Neuronal stem cell (in vitro differentiated cells): ENCODE results near the gene TYW1B.
"Not testable (repeated sequence)": the region's sequence is repeated elsewhere in the genome, so short reads cannot be mapped to it uniquely, and the experiment has no call there.

Experiments
- DNase-seq: peaks from one replicate; pipeline ENCODE4 v3.0.0-alpha.2; 2013; ENCODE audit warnings: low spot score
- H2AFZ ChIP-seq: one replicate; pipeline ENCODE4 v1.6.1; 2013; ENCODE audit warnings: mild to moderate bottlenecking, low read length, inconsistent platforms
- H2AK5ac ChIP-seq: 2 replicates; pipeline ENCODE4 v1.6.1; 2013; ENCODE audit warnings: low read depth, mild to moderate bottlenecking, inconsistent platforms, low read length, moderate library complexity, mixed read lengths
- H2BK120ac ChIP-seq: 2 replicates; pipeline ENCODE4 v1.6.1; 2013; ENCODE audit warnings: low read depth, mild to moderate bottlenecking, inconsistent platforms, low read length, moderate library complexity, mixed read lengths
- H2BK12ac ChIP-seq: one replicate; pipeline ENCODE4 v1.6.1; 2013; ENCODE audit warnings: low read length, inconsistent platforms
- H2BK15ac ChIP-seq: 2 replicates; pipeline ENCODE4 v1.6.1; 2013; ENCODE audit warnings: mild to moderate bottlenecking, low read length, inconsistent platforms, mixed read lengths
- H2BK5ac ChIP-seq: one replicate; pipeline ENCODE4 v1.6.1; 2013; ENCODE audit warnings: inconsistent platforms, mild to moderate bottlenecking, low read length, moderate library complexity
- H3K14ac ChIP-seq: one replicate; pipeline ENCODE4 v1.6.1; 2013; ENCODE audit warnings: low read length, inconsistent platforms
- H3K18ac ChIP-seq: 2 replicates; pipeline ENCODE4 v1.6.1; 2013; ENCODE audit warnings: low read length, inconsistent platforms
- H3K23ac ChIP-seq: 2 replicates; pipeline ENCODE4 v1.6.1; 2013; ENCODE audit warnings: low read depth, mild to moderate bottlenecking, mixed read lengths, low read length, inconsistent platforms; ENCODE audit not compliant: poor library complexity
- H3K27ac ChIP-seq: replicated peaks from 3 replicates; pipeline ENCODE4 v1.5.1; 2013; ENCODE audit warnings: low read length, inconsistent platforms
- H3K27me3 ChIP-seq, 3 experiments: 2 replicates each; pipeline ENCODE4 v1.6.1; 2013; ENCODE audit warnings: low read length in 3 of 3, mild to moderate bottlenecking in 2 of 3, inconsistent platforms in 1 of 3, low read depth in 1 of 3, mixed read lengths in 1 of 3, moderate library complexity in 1 of 3; ENCODE audit not compliant: control insufficient read depth in 3 of 3, insufficient read depth in 3 of 3
- H3K36me3 ChIP-seq, 2 donors: replicated peaks in 1 of 2; 2 replicates each; pipeline ENCODE4 v1.6.1; 2013; ENCODE audit warnings: low read length in 2 of 2; ENCODE audit not compliant: control insufficient read depth in 2 of 2, insufficient read depth in 2 of 2
- H3K4ac ChIP-seq: 2 replicates; pipeline ENCODE4 v1.6.1; 2013; ENCODE audit warnings: inconsistent platforms, mild to moderate bottlenecking, low read length, moderate library complexity
- H3K4me1 ChIP-seq, 2 donors: 1 replicate in 1 of 2; 2 replicates in 1 of 2; pipeline ENCODE4 v1.6.1; 2013; ENCODE audit warnings: low read length in 2 of 2, low read depth in 1 of 2; ENCODE audit not compliant: control insufficient read depth in 2 of 2, insufficient read depth in 1 of 2
- H3K4me2 ChIP-seq: one replicate; pipeline ENCODE4 v1.6.1; 2013; ENCODE audit warnings: mild to moderate bottlenecking, low read length, inconsistent platforms; ENCODE audit not compliant: insufficient read depth, poor library complexity, severe bottlenecking
- H3K4me3 ChIP-seq, 2 donors: 2 replicates each; pipeline ENCODE4 v1.5.1; 2013; ENCODE audit warnings: low read length in 2 of 2, mild to moderate bottlenecking in 2 of 2, inconsistent platforms in 1 of 2, moderate library complexity in 1 of 2
- H3K79me1 ChIP-seq: one replicate; pipeline ENCODE4 v1.6.1; 2013; ENCODE audit warnings: low read depth, mild to moderate bottlenecking, inconsistent platforms, low read length, moderate library complexity
- H3K9ac ChIP-seq: one replicate; pipeline ENCODE4 v1.6.1; 2013; ENCODE audit warnings: mild to moderate bottlenecking, low read depth, low read length, inconsistent platforms; ENCODE audit not compliant: poor library complexity
- H3K9me3 ChIP-seq, 2 donors: replicated peaks in 1 of 2; 2 replicates each; pipeline versions ENCODE3 to v1.6.1; 2013; ENCODE audit warnings: low read length in 2 of 2, mild to moderate bottlenecking in 2 of 2, inconsistent platforms in 1 of 2, low read depth in 1 of 2, mixed read lengths in 1 of 2, moderate library complexity in 1 of 2; ENCODE audit not compliant: control insufficient read depth in 2 of 2, insufficient read depth in 1 of 2
- H4K8ac ChIP-seq: one replicate; pipeline ENCODE4 v1.6.1; 2013; ENCODE audit warnings: low read depth, mild to moderate bottlenecking, inconsistent platforms, low read length, moderate library complexity
- H4K91ac ChIP-seq: one replicate; pipeline ENCODE4 v1.6.1; 2013; ENCODE audit warnings: low read length, low read depth, mild to moderate bottlenecking, inconsistent platforms; ENCODE audit not compliant: poor library complexity
- WGBS, 2 donors: extraction: QIAGEN DNeasy Blood & Tissue Kit; methylation state at CpG; one replicate each; pipeline ENCODE4 v1.1.7; 2013; ENCODE audit warnings: missing lambda C conversion rate in 2 of 2, mixed read lengths in 1 of 2; ENCODE audit not compliant: insufficient read length in 2 of 2, insufficient replicate concordance in 1 of 2; ENCODE audit errors: extremely low coverage in 2 of 2; 5-methylcytosine and 5-hydroxymethylcytosine counted together

The TYW1B gene

GRCh38 chr7:72781631-72782030 is 46.4 kb downstream of the TYW1B start:
- DNase-seq: no peak
- H3K23ac ChIP-seq: no peak overlapping the region
- H3K4me2 ChIP-seq: no peak overlapping the region
- no peaks in the 10 kb centered on the region for H3K36me3 ChIP-seq
- H3K4me1 ChIP-seq: no peaks in the 10 kb centered on the region
- no peaks in the 10 kb centered on the region for H3K27me3 ChIP-seq
- H2BK15ac ChIP-seq: no peak overlapping the region
- H2BK120ac ChIP-seq: no peak overlapping the region
- H2AFZ ChIP-seq: no peak overlapping the region
- H3K4ac ChIP-seq: no peak overlapping the region
- no peaks in the 10 kb centered on the region for H3K79me1 ChIP-seq
- H2BK5ac ChIP-seq: no peak overlapping the region
- no peak overlapping the region for H4K8ac ChIP-seq
- no peak overlapping the region for H3K18ac ChIP-seq
- no peak overlapping the region for H2AK5ac ChIP-seq
- no peak overlapping the region for H3K14ac ChIP-seq
- H2BK12ac ChIP-seq: no peak overlapping the region
- no peaks in the 10 kb centered on the region for H3K9me3 ChIP-seq
- no peak overlapping the region for H4K91ac ChIP-seq
- no peak overlapping the region for H3K4me3 ChIP-seq
- no CpG with 5 or more reads among the region's 6 CpGs for WGBS, 2 donors
- no peak overlapping the region for H3K9ac ChIP-seq
- H3K27ac ChIP-seq: no peak overlapping the region

GRCh38 chr7:72781161-72781560 is 46.8 kb downstream of the TYW1B start:
- H2BK15ac ChIP-seq: no peak overlapping the region
- no peak overlapping the region for H2BK5ac ChIP-seq
- no peak overlapping the region for H2AK5ac ChIP-seq
- DNase-seq: no peak
- no peak overlapping the region for H4K8ac ChIP-seq
- no peak overlapping the region for H2BK120ac ChIP-seq
- no peak overlapping the region for H3K18ac ChIP-seq
- H3K36me3 ChIP-seq: no peaks in the 10 kb centered on the region
- no peak overlapping the region for H3K14ac ChIP-seq
- H3K79me1 ChIP-seq: no peaks in the 10 kb centered on the region
- H3K9ac ChIP-seq: no peak overlapping the region
- H4K91ac ChIP-seq: no peak overlapping the region
- no peak overlapping the region for H3K27ac ChIP-seq
- no CpG with 5 or more reads among the region's 8 CpGs for WGBS, 2 donors
- no peak overlapping the region for H3K23ac ChIP-seq
- H3K4me2 ChIP-seq: no peak overlapping the region
- no peak overlapping the region for H3K4ac ChIP-seq
- no peaks in the 10 kb centered on the region for H3K27me3 ChIP-seq
- no peaks in the 10 kb centered on the region for H3K9me3 ChIP-seq
- no peak overlapping the region for H2BK12ac ChIP-seq
- no peak overlapping the region for H2AFZ ChIP-seq
- H3K4me3 ChIP-seq: no peak overlapping the region
- no peaks in the 10 kb centered on the region for H3K4me1 ChIP-seq

GRCh38 chr7:72780289-72780894 is 47.6 kb downstream of the TYW1B start:
- not testable (repeated sequence) for H2BK5ac ChIP-seq, H2BK12ac ChIP-seq, H3K27ac ChIP-seq, H2AFZ ChIP-seq, H3K14ac ChIP-seq, H3K36me3 ChIP-seq, H3K9me3 ChIP-seq, H2BK15ac ChIP-seq, H4K91ac ChIP-seq, H3K23ac ChIP-seq, H3K4ac ChIP-seq, H4K8ac ChIP-seq, H3K79me1 ChIP-seq, DNase-seq, H3K9ac ChIP-seq, H2BK120ac ChIP-seq, H3K27me3 ChIP-seq, H3K4me1 ChIP-seq, H3K18ac ChIP-seq, H3K4me3 ChIP-seq, H2AK5ac ChIP-seq, H3K4me2 ChIP-seq
- no CpG with 5 or more reads among the region's 5 CpGs for WGBS, 2 donors

- not testable (repeated sequence) for H2BK12ac ChIP-seq, H3K27ac ChIP-seq, H4K8ac ChIP-seq, H3K4me3 ChIP-seq, H3K79me1 ChIP-seq, H4K91ac ChIP-seq, H2AFZ ChIP-seq, DNase-seq, H3K4me1 ChIP-seq, H3K36me3 ChIP-seq, H3K9me3 ChIP-seq, H3K18ac ChIP-seq, H2BK5ac ChIP-seq, H2BK120ac ChIP-seq, H2BK15ac ChIP-seq, H3K4ac ChIP-seq, H3K14ac ChIP-seq, H3K27me3 ChIP-seq, H2AK5ac ChIP-seq, H3K23ac ChIP-seq, H3K9ac ChIP-seq, H3K4me2 ChIP-seq
- no CpG with 5 or more reads among the region's 2 CpGs for WGBS, 2 donors
Observed at GRCh38 chr7:72777167-72777566, 50.8 kb downstream of the TYW1B start.
